ENCODE measurements around the gene E2F6.

Gene E2F6

GRCh38 chr2:11493282-11493681 is 27.3 kb upstream of the E2F6 start:
- no peak for DNase-seq (ENCODE audit: low read depth in 2 of 3, low spot score in 2 of 3)

- no peak for DNase-seq (ENCODE audit: low read depth in 2 of 3, low spot score in 2 of 3)
These were observed 26.8 kb upstream of the E2F6 start for GRCh38 chr2:11492720-11493119.

- no peak for DNase-seq (ENCODE audit: low read depth in 2 of 3, low spot score in 2 of 3)
These were observed 26.3 kb upstream of the E2F6 start for GRCh38 chr2:11492244-11492643.

GRCh38 chr2:11491348-11491933 is 25.5 kb upstream of the E2F6 start:
- DNase-seq (ENCODE audit: low read depth in 2 of 3, low spot score in 2 of 3): no peak

GRCh38 chr2:11490194-11490593 is 24.2 kb upstream of the E2F6 start:
- DNase-seq (ENCODE audit: low read depth in 2 of 3, low spot score in 2 of 3): no peak

- no peak for DNase-seq (ENCODE audit: low read depth in 2 of 3, low spot score in 2 of 3)
These were observed 22.8 kb upstream of the E2F6 start for GRCh38 chr2:11488809-11489208.

- DNase-seq (ENCODE audit: low read depth in 2 of 3, low spot score in 2 of 3): no peak
These were observed 18.1 kb upstream of the E2F6 start for GRCh38 chr2:11483806-11484617.

GRCh38 chr2:11482473-11483035 is 16.6 kb upstream of the E2F6 start:
- DNase-seq (ENCODE audit: low read depth in 2 of 3, low spot score in 2 of 3): no peak

- DNase-seq (ENCODE audit: low read depth in 2 of 3, low spot score in 2 of 3): no peak
These were observed 16.0 kb upstream of the E2F6 start for GRCh38 chr2:11481789-11482472.

- no peak for DNase-seq (ENCODE audit: low read depth in 2 of 3, low spot score in 2 of 3)
These were observed 15.4 kb upstream of the E2F6 start for GRCh38 chr2:11481426-11481788.

- no peak for DNase-seq (ENCODE audit: low read depth in 2 of 3, low spot score in 2 of 3)
These were observed 14.9 kb upstream of the E2F6 start for GRCh38 chr2:11480859-11481258.

- DNase-seq (ENCODE audit: low read depth in 2 of 3, low spot score in 2 of 3): no peak
These were observed 14.4 kb upstream of the E2F6 start for GRCh38 chr2:11480406-11480805.

- no peak for DNase-seq (ENCODE audit: low read depth in 2 of 3, low spot score in 2 of 3)
These were observed 13.1 kb upstream of the E2F6 start for GRCh38 chr2:11478899-11479605.

GRCh38 chr2:11477994-11478393 is 12.0 kb upstream of the E2F6 start:
- DNase-seq (ENCODE audit: low read depth in 2 of 3, low spot score in 2 of 3): peak; percentile 45 to 76 (median 75)

- no peak for DNase-seq (ENCODE audit: low read depth in 2 of 3, low spot score in 2 of 3)
These were observed 7.9 kb upstream of the E2F6 start for GRCh38 chr2:11473659-11474433.

- no peak for DNase-seq (ENCODE audit: low read depth in 2 of 3, low spot score in 2 of 3)
These were observed 1.8 kb upstream of the E2F6 start for GRCh38 chr2:11467749-11468148.

- DNase-seq (ENCODE audit: low read depth in 2 of 3, low spot score in 2 of 3): no peak
These were observed 1.2 kb upstream of the E2F6 start for GRCh38 chr2:11467129-11467649.

- DNase-seq (ENCODE audit: low read depth in 2 of 3, low spot score in 2 of 3): no peak
These were observed 557 bp upstream of the E2F6 start for GRCh38 chr2:11466307-11467128.

GRCh38 chr2:11465110-11465484 is 864 bp downstream of the E2F6 start:
- DNase-seq (ENCODE audit: low read depth in 2 of 3, low spot score in 2 of 3): no peak

- DNase-seq (ENCODE audit: low read depth in 2 of 3, low spot score in 2 of 3): no peak
These were observed 6.1 kb downstream of the E2F6 start for GRCh38 chr2:11459816-11460215.
